GM21529 (cell line): ENCODE measurements around the gene MYO5C.
A peak's percentile ranks its signal among the peaks of the same experiment; 100 is the strongest.

Source experiments
- ATAC-seq: cut with Tn5 transposase; IDR thresholded peaks from one replicate; pipeline ENCODE4 v1.9.1; 2021; ENCODE audit not compliant: unreplicated experiment

MYO5C gene

GRCh38 chr15:52295421-52296001, at the start of gene MYO5C:
MYO5C (minus strand) TSS chr15:52295804; CDS start chr15:52295636, 168 bp downstream.
- no peak for ATAC-seq

- no peak for ATAC-seq
These were observed 49.0 kb upstream of the MYO5C start for GRCh38 chr15:52344592-52344991.

- ATAC-seq: no peak
These were observed 48.2 kb upstream of the MYO5C start for GRCh38 chr15:52343831-52344230.

- no peak for ATAC-seq
These were observed 44.5 kb upstream of the MYO5C start for GRCh38 chr15:52340093-52340492.

- ATAC-seq: no peak
These were observed 43.3 kb upstream of the MYO5C start for GRCh38 chr15:52338891-52339290.

GRCh38 chr15:52338058-52338457, 42.5 kb upstream of the MYO5C start:
- ATAC-seq: no peak

GRCh38 chr15:52337198-52337853, 41.7 kb upstream of the MYO5C start:
- ATAC-seq: no peak

- no peak for ATAC-seq
These were observed 40.9 kb upstream of the MYO5C start for GRCh38 chr15:52336529-52336928.

GRCh38 chr15:52334491-52335160, 39.0 kb upstream of the MYO5C start:
- ATAC-seq: no peak

- peak; percentile 87 for ATAC-seq
These were observed 36.1 kb upstream of the MYO5C start for GRCh38 chr15:52331490-52332240.

GRCh38 chr15:52329987-52330386, 34.4 kb upstream of the MYO5C start:
- ATAC-seq: no peak

GRCh38 chr15:52329150-52329549, 33.5 kb upstream of the MYO5C start:
- no peak for ATAC-seq

GRCh38 chr15:52328680-52329079, 33.1 kb upstream of the MYO5C start:
- ATAC-seq: no peak

GRCh38 chr15:52326756-52327155, 31.2 kb upstream of the MYO5C start:
- ATAC-seq: no peak

- no peak for ATAC-seq
These were observed 28.5 kb upstream of the MYO5C start for GRCh38 chr15:52324109-52324508.

- no peak for ATAC-seq
These were observed 23.3 kb upstream of the MYO5C start for GRCh38 chr15:52318729-52319500.

- no peak for ATAC-seq
These were observed 22.1 kb upstream of the MYO5C start for GRCh38 chr15:52317688-52318087.

GRCh38 chr15:52317022-52317421, 21.4 kb upstream of the MYO5C start:
- no peak for ATAC-seq

GRCh38 chr15:52309154-52309548, 13.5 kb upstream of the MYO5C start:
- peak; percentile 63 for ATAC-seq

GRCh38 chr15:52308446-52309153, 13.0 kb upstream of the MYO5C start:
- ATAC-seq: peak; percentile 64
